ENCODE data around the gene BNIP3.
"Not testable (repeated sequence)": the region's sequence is repeated elsewhere in the genome, so short reads cannot be mapped to it uniquely, and the experiment has no call there.

The BNIP3 gene

GRCh38 chr10:132001238-132001972, 19.7 kb upstream of the BNIP3 start:
- no peak for DNase-seq

- no peak for DNase-seq
These were observed 17.3 kb upstream of the BNIP3 start for GRCh38 chr10:131998845-131999681.

- DNase-seq, result no peak
These were observed 16.5 kb upstream of the BNIP3 start for GRCh38 chr10:131998050-131998844.

GRCh38 chr10:131997366-131998049, 15.8 kb upstream of the BNIP3 start:
- peak; percentile 33 for DNase-seq

- DNase-seq, result no peak
These were observed 15.0 kb upstream of the BNIP3 start for GRCh38 chr10:131996466-131997365.

- no peak for DNase-seq
These were observed 12.7 kb upstream of the BNIP3 start for GRCh38 chr10:131994435-131994834.

GRCh38 chr10:131993275-131993674, 11.6 kb upstream of the BNIP3 start:
- no peak for DNase-seq

GRCh38 chr10:131991726-131992125, 10.0 kb upstream of the BNIP3 start:
- no peak for DNase-seq

- not testable (repeated sequence) for DNase-seq
These were observed 6.1 kb upstream of the BNIP3 start for GRCh38 chr10:131987786-131988185.

GRCh38 chr10:131987301-131987700, 5.6 kb upstream of the BNIP3 start:
- DNase-seq, result not testable (repeated sequence)

GRCh38 chr10:131986851-131987250, 5.1 kb upstream of the BNIP3 start:
- not testable (repeated sequence) for DNase-seq

GRCh38 chr10:131983780-131984179, 2.1 kb upstream of the BNIP3 start:
- no peak for DNase-seq

- DNase-seq, result no peak
These were observed 1.1 kb upstream of the BNIP3 start for GRCh38 chr10:131982796-131983195.

GRCh38 chr10:131982185-131982756, 548 bp upstream of the BNIP3 start:
- no peak for DNase-seq

GRCh38 chr10:131980761-131981428, 828 bp downstream of the BNIP3 start:
- DNase-seq, result peak; percentile 69

GRCh38 chr10:131980321-131980720, 1.4 kb downstream of the BNIP3 start:
- no peak for DNase-seq

GRCh38 chr10:131979821-131980270, 1.9 kb downstream of the BNIP3 start:
- peak; percentile 61 for DNase-seq

- DNase-seq, result no peak
These were observed 2.4 kb downstream of the BNIP3 start for GRCh38 chr10:131979336-131979735.

- no peak for DNase-seq
These were observed 2.9 kb downstream of the BNIP3 start for GRCh38 chr10:131978851-131979250.

- DNase-seq, result no peak
These were observed 3.4 kb downstream of the BNIP3 start for GRCh38 chr10:131978366-131978765.
